ENCODE data around the gene CDK18. TPM values are rescaled to one million over a fixed set of nuclear protein-coding genes. Genes with fewer than 3 reads are reported as not detected.

CDK18 gene
- total and polyA plus RNA-seq, 2 of the 8 experiments (the other 6 are each of a cell fraction or from before 2014, with no cell fraction given), result 31.2 to 44.0 TPM

- H3K27me3 ChIP-seq (replicated peaks in 1 of 4; ENCODE audit: control insufficient read depth in 3 of 4, extremely low read depth in 1 of 4, insufficient read depth in 3 of 4, low read length in 3 of 4), result no peaks in the 10 kb centered on the region
- FAIRE-seq (no peak), DNase-seq (ENCODE audit: low read depth in 1 of 2, low spot score in 2 of 2) (no peak)
- no peak overlapping the region for H3K56ac ChIP-seq (replicated peaks; ENCODE audit: insufficient read length, low read depth, low read length)
- peaks cover 4 to 12% (median 7%) of the 10 kb centered on the region in 4 experiments; a peak in 6 of 7 replicates for H3K4me1 ChIP-seq (replicated peaks in 1 of 4; ENCODE audit: control insufficient read depth in 3 of 4, insufficient read depth in 4 of 4, low read length in 3 of 4)
- no peak overlapping the region for H3K27ac ChIP-seq (ENCODE audit: low read depth, low read length)
- H4K91ac ChIP-seq (replicated peaks; ENCODE audit: insufficient read length, low read length), result no peak overlapping the region
- H3K4ac ChIP-seq (replicated peaks; ENCODE audit: insufficient read length, low read depth, low read length), result no peak overlapping the region
- H3K9ac ChIP-seq (replicated peaks in 1 of 4; ENCODE audit: extremely low read depth in 1 of 4, low read depth in 3 of 4, low read length in 3 of 4), result no peak overlapping the region
- no peaks in the 10 kb centered on the region for H3K36me3 ChIP-seq (ENCODE audit: control insufficient read depth in 2 of 4, insufficient read depth in 4 of 4, low read length in 3 of 4)
- H4K20me1 ChIP-seq (replicated peaks in 1 of 2; ENCODE audit: control insufficient read depth in 1 of 2, insufficient read depth in 2 of 2, low read length in 2 of 2), result peaks cover under 1 to 15% of the 10 kb centered on the region in 2 experiments
- no peak overlapping the region for H3K4me3 ChIP-seq (ENCODE audit: extremely low read depth in 1 of 4, insufficient read depth in 2 of 4, low read depth in 3 of 4, low read length in 4 of 4)
- H2BK5ac ChIP-seq (ENCODE audit: low read depth, low read length), result no peak overlapping the region
- H2BK15ac ChIP-seq (ENCODE audit: low read length), result no peak overlapping the region
- no peak overlapping the region for H3K18ac ChIP-seq (ENCODE audit: extremely low read depth, low read length)
- no peak overlapping the region for H4K5ac ChIP-seq (ENCODE audit: insufficient read length, low read depth, low read length)
- POLR2A ChIA-PET (ENCODE audit: partially characterized antibody), result interaction anchor here (0.7 to 1.5 kb wide), 9 partner anchors 8 to 120 kb away, joined by 3 to 4 read pairs (median 3); partner anchors contain the start of genes CDK18 and ELK4
- H2BK120ac ChIP-seq (replicated peaks; ENCODE audit: low read depth, low read length), result no peak overlapping the region
- no peak overlapping the region for H3K23ac ChIP-seq (ENCODE audit: insufficient read length)
- H3K14ac ChIP-seq (ENCODE audit: insufficient read length), result no peak overlapping the region
- TF ChIP-seq TCF12 (IDR thresholded peaks at IDR 0.05; ENCODE audit: low read depth, low read length), result no peak
- peaks cover 0 to 19% of the 10 kb centered on the region in 2 experiments; a peak in 1 of 4 replicates for H3K79me2 ChIP-seq (ENCODE audit: control insufficient read depth in 1 of 2, insufficient read depth in 2 of 2, low read length in 2 of 2)
- H3K23me2 ChIP-seq (ENCODE audit: low read depth, low read length), result no peaks in the 10 kb centered on the region
- no peak overlapping the region for H2AK5ac ChIP-seq (ENCODE audit: low read depth, low read length)
- no peak overlapping the region for H2BK12ac ChIP-seq (ENCODE audit: low read depth, low read length)
- H2AFZ ChIP-seq (ENCODE audit: low read length), result no peak overlapping the region
- no peak overlapping the region for H4K8ac ChIP-seq (ENCODE audit: extremely low read depth, insufficient read depth, low read length)
- no peak overlapping the region for H3K4me2 ChIP-seq (ENCODE audit: insufficient read depth in 1 of 2, low read depth in 2 of 2, low read length in 2 of 2)
- peaks cover 20% of the 10 kb centered on the region for H3K79me1 ChIP-seq (ENCODE audit: low read depth, low read length)
- WGBS, 2 experiments (ENCODE audit: extremely low coverage in 1 of 2, insufficient coverage in 1 of 2, insufficient read length in 1 of 2, insufficient replicate concordance in 2 of 2, low coverage in 1 of 2, low lambda C conversion rate in 2 of 2, missing lambda C conversion rate in 1 of 2), result 89% methylated on average over 13 of the region's 13 CpGs; no CpG with 5 or more reads in 1 of the 2 experiments
- CTCF ChIA-PET (ENCODE audit: partially characterized antibody), result interaction anchor here (0.9 to 47.3 kb wide), 6 partner anchors 3 to 161 kb away, joined by 3 to 1626 read pairs (median 4); partner anchors contain the start of gene CDK18
- no peak overlapping the region for H2BK20ac ChIP-seq (ENCODE audit: low read length)
- H3K9me3 ChIP-seq (ENCODE audit: insufficient read depth in 2 of 2, low read depth in 1 of 2, low read length in 1 of 2), result no peaks in the 10 kb centered on the region
Measured at GRCh38 chr1:205512059-205513045, 7.9 kb downstream of the CDK18 start.
